ENCODE results near the gene LAPTM4A.

DNA sequence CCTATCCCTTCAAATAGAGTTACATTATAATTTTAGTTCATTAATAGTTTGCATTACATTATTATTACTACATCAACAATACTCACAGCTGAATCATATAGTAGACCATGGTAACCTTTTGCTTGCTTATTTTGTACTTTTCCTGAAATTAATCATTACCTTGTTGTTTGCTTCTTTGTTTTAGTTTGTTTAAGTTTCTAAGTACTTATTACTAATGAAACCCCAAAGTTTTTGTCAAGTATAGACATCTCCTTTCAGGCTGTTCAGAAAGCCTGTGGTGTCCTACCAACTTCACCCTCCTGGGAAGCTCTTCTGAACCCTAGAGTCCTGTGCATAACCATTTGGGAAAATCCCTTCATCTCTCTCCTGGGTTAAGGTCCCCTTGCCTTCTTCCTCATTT lies 43.5 kb upstream of the LAPTM4A start:
- TF ChIP-seq, protein P1, sequence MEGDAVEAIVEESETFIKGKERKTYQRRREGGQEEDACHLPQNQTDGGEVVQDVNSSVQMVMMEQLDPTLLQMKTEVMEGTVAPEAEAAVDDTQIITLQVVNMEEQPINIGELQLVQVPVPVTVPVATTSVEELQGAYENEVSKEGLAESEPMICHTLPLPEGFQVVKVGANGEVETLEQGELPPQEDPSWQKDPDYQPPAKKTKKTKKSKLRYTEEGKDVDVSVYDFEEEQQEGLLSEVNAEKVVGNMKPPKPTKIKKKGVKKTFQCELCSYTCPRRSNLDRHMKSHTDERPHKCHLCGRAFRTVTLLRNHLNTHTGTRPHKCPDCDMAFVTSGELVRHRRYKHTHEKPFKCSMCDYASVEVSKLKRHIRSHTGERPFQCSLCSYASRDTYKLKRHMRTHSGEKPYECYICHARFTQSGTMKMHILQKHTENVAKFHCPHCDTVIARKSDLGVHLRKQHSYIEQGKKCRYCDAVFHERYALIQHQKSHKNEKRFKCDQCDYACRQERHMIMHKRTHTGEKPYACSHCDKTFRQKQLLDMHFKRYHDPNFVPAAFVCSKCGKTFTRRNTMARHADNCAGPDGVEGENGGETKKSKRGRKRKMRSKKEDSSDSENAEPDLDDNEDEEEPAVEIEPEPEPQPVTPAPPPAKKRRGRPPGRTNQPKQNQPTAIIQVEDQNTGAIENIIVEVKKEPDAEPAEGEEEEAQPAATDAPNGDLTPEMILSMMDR (IDR thresholded peaks at IDR 0.05; ENCODE audit: poor library complexity), result no peak
- TF ChIP-seq EZH2 (IDR thresholded peaks at IDR 0.05; ENCODE audit: borderline replicate concordance), result no peak
- no peak for TF ChIP-seq EZH2phosphoT487 (IDR thresholded peaks at IDR 0.05; ENCODE audit: low read depth, severe bottlenecking, unreplicated experiment)
